ENCODE measurements around the gene ATP11B. TPM values are rescaled to one million over a fixed set of nuclear protein-coding genes. Genes with fewer than 3 reads are reported as not detected.

ATP11B gene
- total RNA-seq, 6 donors from 2014 or later, result 56.4 to 102 (median 83.2) TPM

DNA sequence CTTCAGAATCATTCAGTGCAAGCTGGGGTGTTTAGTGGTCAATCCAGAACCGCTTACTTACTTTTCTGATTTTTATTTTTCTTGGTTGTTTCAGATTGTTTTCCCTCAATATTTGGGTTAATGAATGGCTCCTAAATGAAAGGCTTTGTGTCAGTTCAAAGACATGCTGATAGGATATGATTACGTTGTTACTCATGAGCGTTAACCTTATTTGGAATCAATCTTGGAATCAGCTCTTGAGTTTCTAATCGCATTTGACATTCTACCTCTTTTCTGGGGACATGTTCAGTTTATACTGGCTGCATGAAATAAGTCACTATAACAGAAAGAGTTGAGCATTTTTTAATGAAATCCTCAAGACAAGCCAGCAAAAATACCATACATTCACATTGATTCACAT, 50.2 kb downstream of the ATP11B start:
- ATAC-seq (ENCODE audit: low FRiP score in 2 of 2) (no peak), DNase-seq (no peak)
- H3K27ac ChIP-seq, result no peak overlapping the region
- TF ChIP-seq EP300 (IDR thresholded peaks at IDR 0.05) (no peak), POLR2A (IDR thresholded peaks at IDR 0.05) (no peak), POLR2AphosphoS5 (IDR thresholded peaks at IDR 0.05) (no peak)
- TF ChIP-seq, protein P1, sequence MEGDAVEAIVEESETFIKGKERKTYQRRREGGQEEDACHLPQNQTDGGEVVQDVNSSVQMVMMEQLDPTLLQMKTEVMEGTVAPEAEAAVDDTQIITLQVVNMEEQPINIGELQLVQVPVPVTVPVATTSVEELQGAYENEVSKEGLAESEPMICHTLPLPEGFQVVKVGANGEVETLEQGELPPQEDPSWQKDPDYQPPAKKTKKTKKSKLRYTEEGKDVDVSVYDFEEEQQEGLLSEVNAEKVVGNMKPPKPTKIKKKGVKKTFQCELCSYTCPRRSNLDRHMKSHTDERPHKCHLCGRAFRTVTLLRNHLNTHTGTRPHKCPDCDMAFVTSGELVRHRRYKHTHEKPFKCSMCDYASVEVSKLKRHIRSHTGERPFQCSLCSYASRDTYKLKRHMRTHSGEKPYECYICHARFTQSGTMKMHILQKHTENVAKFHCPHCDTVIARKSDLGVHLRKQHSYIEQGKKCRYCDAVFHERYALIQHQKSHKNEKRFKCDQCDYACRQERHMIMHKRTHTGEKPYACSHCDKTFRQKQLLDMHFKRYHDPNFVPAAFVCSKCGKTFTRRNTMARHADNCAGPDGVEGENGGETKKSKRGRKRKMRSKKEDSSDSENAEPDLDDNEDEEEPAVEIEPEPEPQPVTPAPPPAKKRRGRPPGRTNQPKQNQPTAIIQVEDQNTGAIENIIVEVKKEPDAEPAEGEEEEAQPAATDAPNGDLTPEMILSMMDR (IDR thresholded peaks at IDR 0.05), result no peak
- no peaks in the 10 kb centered on the region for H3K9me3 ChIP-seq
- H3K4me3 ChIP-seq, result no peak overlapping the region
- no peaks in the 10 kb centered on the region for H3K27me3 ChIP-seq
- H3K4me1 ChIP-seq, result no peaks in the 10 kb centered on the region
- WGBS, 2 donors, result 92 to 97% methylated on average over 4 of the region's 4 CpGs
- H3K36me3 ChIP-seq, result peaks cover 7 to 72% (median 11%) of the 10 kb centered on the region in 4 donors

- H3K9me3 ChIP-seq, result no peaks in the 10 kb centered on the region
- no peak overlapping the region for H3K4me3 ChIP-seq
- ATAC-seq (ENCODE audit: low FRiP score in 2 of 2) (no peak), DNase-seq (no peak)
- H3K36me3 ChIP-seq, result peaks cover 14 to 87% (median 28%) of the 10 kb centered on the region in 4 donors
- H3K27ac ChIP-seq, result no peak overlapping the region
- H3K4me1 ChIP-seq, result no peaks in the 10 kb centered on the region
- TF ChIP-seq POLR2AphosphoS5 (IDR thresholded peaks at IDR 0.05) (no peak), POLR2A (IDR thresholded peaks at IDR 0.05) (no peak), EP300 (IDR thresholded peaks at IDR 0.05) (no peak)
- TF ChIP-seq, protein P1 (IDR thresholded peaks at IDR 0.05), result no peak
- H3K27me3 ChIP-seq, result no peaks in the 10 kb centered on the region
These were observed 55.6 kb downstream of the ATP11B start for GRCh38 chr3:182848906-182849305.

- peaks cover 5 to 73% (median 20%) of the 10 kb centered on the region in 4 donors for H3K36me3 ChIP-seq
- ATAC-seq (ENCODE audit: low FRiP score in 2 of 2), result no peak
These were observed 61.8 kb downstream of the ATP11B start for GRCh38 chr3:182855076-182855475.

GRCh38 chr3:182861348-182861747, 68.0 kb downstream of the ATP11B start:
- DNase-seq (no peak), ATAC-seq (ENCODE audit: low FRiP score in 2 of 2) (no peak)
- Histone ChIP-seq H3K4me3 (no peak overlapping the region), H3K27me3 (no peaks in the 10 kb centered on the region), H3K27ac (no peak overlapping the region), H3K4me1 (no peaks in the 10 kb centered on the region), H3K36me3 (peaks cover 0 to 66% (median 21%) of the 10 kb centered on the region in 4 donors), H3K9me3 (no peaks in the 10 kb centered on the region)
- no peak for TF ChIP-seq EP300 (IDR thresholded peaks at IDR 0.05)
- TF ChIP-seq, protein P1 (IDR thresholded peaks at IDR 0.05), result no peak
- no peak for TF ChIP-seq POLR2AphosphoS5 (IDR thresholded peaks at IDR 0.05)
- no peak for TF ChIP-seq POLR2A (IDR thresholded peaks at IDR 0.05)
- WGBS, 2 donors, result 100% methylated on average over 1 of the region's 1 CpG

More at GRCh38 chr3:182855076-182855475, 61.8 kb downstream of the ATP11B start:
- no peak overlapping the region for H3K27ac ChIP-seq
- H3K4me1 ChIP-seq, result no peaks in the 10 kb centered on the region
- H3K4me3 ChIP-seq, result no peak overlapping the region
- no peaks in the 10 kb centered on the region for H3K27me3 ChIP-seq
- no peak for TF ChIP-seq EP300 (IDR thresholded peaks at IDR 0.05)
- no peak for TF ChIP-seq POLR2AphosphoS5 (IDR thresholded peaks at IDR 0.05)
- TF ChIP-seq, protein P1 (IDR thresholded peaks at IDR 0.05), result no peak
- no peak for TF ChIP-seq POLR2A (IDR thresholded peaks at IDR 0.05)
- no peaks in the 10 kb centered on the region for H3K9me3 ChIP-seq
- no peak for DNase-seq

DNA sequence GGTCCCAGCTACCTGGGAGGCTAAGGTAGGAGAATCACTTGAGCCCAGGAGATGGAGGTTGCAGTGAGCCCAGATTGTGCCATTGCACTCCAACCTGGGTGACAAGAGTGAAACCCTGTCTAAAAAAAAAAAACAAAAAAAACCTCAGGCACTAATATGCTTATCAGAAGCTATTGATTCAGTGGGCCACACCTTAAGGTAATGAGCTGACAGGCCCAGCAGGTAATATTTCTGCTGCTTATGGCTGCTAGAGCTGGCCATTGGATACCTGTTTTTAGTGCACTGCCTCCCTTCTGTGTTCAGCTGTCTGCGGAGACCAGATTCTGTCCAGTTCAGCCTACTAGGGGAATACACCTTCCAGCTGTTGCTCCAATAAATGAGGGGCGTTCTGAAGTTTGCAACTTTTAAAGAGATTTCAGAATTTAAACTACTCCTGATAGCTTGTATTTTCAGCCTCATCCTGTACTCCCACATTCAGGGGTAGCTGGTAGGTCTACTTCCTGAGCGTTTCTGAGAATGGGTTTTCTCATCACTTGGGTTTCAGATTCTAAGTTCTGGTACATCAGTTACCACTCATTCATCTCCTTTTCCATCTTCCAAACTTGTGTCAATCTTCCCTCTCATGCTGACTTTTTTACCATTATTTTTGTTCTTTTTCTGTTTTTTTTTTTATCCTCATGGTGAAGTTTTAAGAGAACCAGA, 69.0 kb downstream of the ATP11B start:
- Histone ChIP-seq H3K27ac (no peak overlapping the region), H3K36me3 (peaks cover 0 to 74% (median 23%) of the 10 kb centered on the region in 4 donors), H3K4me1 (no peaks in the 10 kb centered on the region), H3K9me3 (no peaks in the 10 kb centered on the region), H3K4me3 (no peak overlapping the region), H3K27me3 (no peaks in the 10 kb centered on the region)
- TF ChIP-seq, protein P1 (IDR thresholded peaks at IDR 0.05), result no peak
- TF ChIP-seq EP300 (IDR thresholded peaks at IDR 0.05), result no peak
- TF ChIP-seq POLR2A (IDR thresholded peaks at IDR 0.05), result no peak
- TF ChIP-seq POLR2AphosphoS5 (IDR thresholded peaks at IDR 0.05), result no peak
- ATAC-seq (ENCODE audit: low FRiP score in 2 of 2) (no peak), DNase-seq (no peak)
- WGBS, 2 donors, result 91 to 98% methylated on average over 3 of the region's 3 CpGs
